Activated naive CD8-positive, alpha-beta T cell treated with anti-CD3 and anti-CD28 coated beads, Interleukin-2, amount 50 U/mL, for 24 hours (primary cell): ENCODE data around the gene PCED1B.
"Not testable (repeated sequence)": the region's sequence is repeated elsewhere in the genome, so short reads cannot be mapped to it uniquely, and the experiment has no call there.

ENCODE experiments used
- ATAC-seq: fragments of 150-1000 bp; cut with Tn5 transposase; one replicate; pipeline ENCODE4 v1.10.0; 2021
- DNase-seq: peaks from one replicate; pipeline ENCODE4 v3.0.0; 2021
- H3K27ac Mint-ChIP-seq: one replicate; pipeline ENCODE4 v1.8.0; 2021; ENCODE audit warnings: mild to moderate bottlenecking, mixed read lengths
- H3K27me3 Mint-ChIP-seq: one replicate; pipeline ENCODE4 v1.8.0; 2021; ENCODE audit warnings: mixed read lengths
- H3K36me3 Mint-ChIP-seq: one replicate; pipeline ENCODE4 v1.8.0; 2021; ENCODE audit warnings: low read depth, mixed read lengths
- H3K4me1 Mint-ChIP-seq: one replicate; pipeline ENCODE4 v1.8.0; 2021; ENCODE audit warnings: mixed read lengths
- H3K4me3 Mint-ChIP-seq: one replicate; pipeline ENCODE4 v1.8.0; 2021; ENCODE audit warnings: mild to moderate bottlenecking, moderate library complexity, mixed read lengths
- H3K9me3 Mint-ChIP-seq: one replicate; pipeline ENCODE4 v1.8.0; 2021; ENCODE audit warnings: mixed read lengths

PCED1B gene

GRCh38 chr12:47201190-47201589 lies 121.8 kb downstream of the PCED1B start:
- peaks cover 63% of the 10 kb centered on the region for H3K4me1 Mint-ChIP-seq

GRCh38 chr12:47202176-47202575 lies 122.8 kb downstream of the PCED1B start:
- Mint-ChIP-seq H3K4me1 (peaks cover 72% of the 10 kb centered on the region), H3K9me3 (no peaks in the 10 kb centered on the region), H3K27me3 (no peaks in the 10 kb centered on the region), H3K27ac (peak overlapping the region; percentile 32), H3K4me3 (no peak overlapping the region), H3K36me3 (peaks cover 36% of the 10 kb centered on the region)
- no peak for ATAC-seq
- no peak for DNase-seq

More at GRCh38 chr12:47201190-47201589, 121.8 kb downstream of the PCED1B start:
- not testable (repeated sequence) for DNase-seq, H3K27ac Mint-ChIP-seq, H3K9me3 Mint-ChIP-seq, ATAC-seq, H3K27me3 Mint-ChIP-seq, H3K4me3 Mint-ChIP-seq
- H3K36me3 Mint-ChIP-seq = peaks cover 26% of the 10 kb centered on the region

GRCh38 chr12:47205532-47206449 lies 126.4 kb downstream of the PCED1B start:
- no peak for ATAC-seq
- no peaks in the 10 kb centered on the region for H3K27me3 Mint-ChIP-seq
- H3K9me3 Mint-ChIP-seq = no peaks in the 10 kb centered on the region
- H3K27ac Mint-ChIP-seq = peak overlapping the region; percentile 96
- H3K4me1 Mint-ChIP-seq = peaks cover 79% of the 10 kb centered on the region
- peaks cover 61% of the 10 kb centered on the region for H3K36me3 Mint-ChIP-seq
- no peak for DNase-seq
- H3K4me3 Mint-ChIP-seq = peak overlapping the region; percentile 83

- no peaks in the 10 kb centered on the region for H3K27me3 Mint-ChIP-seq
- no peaks in the 10 kb centered on the region for H3K9me3 Mint-ChIP-seq
- DNase-seq (no peak), ATAC-seq (no peak)
- peaks cover 65% of the 10 kb centered on the region for H3K36me3 Mint-ChIP-seq
- peaks cover 79% of the 10 kb centered on the region for H3K4me1 Mint-ChIP-seq
- H3K4me3 Mint-ChIP-seq = peak overlapping the region; percentile 83
- H3K27ac Mint-ChIP-seq = peak overlapping the region; percentile 96
These were observed 127.3 kb downstream of the PCED1B start for GRCh38 chr12:47206450-47207339.

- Mint-ChIP-seq H3K4me3 (peak overlapping the region; percentile 83), H3K27ac (peak overlapping the region; percentile 96), H3K27me3 (no peaks in the 10 kb centered on the region), H3K36me3 (peaks cover 70% of the 10 kb centered on the region), H3K9me3 (no peaks in the 10 kb centered on the region), H3K4me1 (peaks cover 77% of the 10 kb centered on the region)
- peak; percentile 59 for DNase-seq
- ATAC-seq = peak; percentile 61
These were observed 127.9 kb downstream of the PCED1B start for GRCh38 chr12:47207340-47207717.

GRCh38 chr12:47207829-47208248 lies 128.4 kb downstream of the PCED1B start:
- peak overlapping the region; percentile 83 for H3K4me3 Mint-ChIP-seq
- no peaks in the 10 kb centered on the region for H3K27me3 Mint-ChIP-seq
- no peak for DNase-seq
- H3K9me3 Mint-ChIP-seq = no peaks in the 10 kb centered on the region
- no peak for ATAC-seq
- H3K36me3 Mint-ChIP-seq = peaks cover 74% of the 10 kb centered on the region
- peaks cover 80% of the 10 kb centered on the region for H3K4me1 Mint-ChIP-seq
- H3K27ac Mint-ChIP-seq = peak overlapping the region; percentile 96

- Mint-ChIP-seq H3K36me3 (peaks cover 86% of the 10 kb centered on the region), H3K27me3 (no peaks in the 10 kb centered on the region), H3K9me3 (no peaks in the 10 kb centered on the region)
These were observed 129.6 kb downstream of the PCED1B start for GRCh38 chr12:47209014-47209413.

GRCh38 chr12:47210776-47211175 lies 131.4 kb downstream of the PCED1B start:
- Mint-ChIP-seq H3K9me3 (no peaks in the 10 kb centered on the region), H3K27ac (peak overlapping the region; percentile 96), H3K27me3 (no peaks in the 10 kb centered on the region), H3K4me1 (peaks cover 80% of the 10 kb centered on the region), H3K36me3 (peaks cover 86% of the 10 kb centered on the region), H3K4me3 (peak overlapping the region; percentile 83)
- ATAC-seq (no peak), DNase-seq (no peak)

More at GRCh38 chr12:47209014-47209413, 129.6 kb downstream of the PCED1B start:
- DNase-seq (no peak), ATAC-seq (no peak)
- Mint-ChIP-seq H3K4me3 (peak overlapping the region; percentile 83), H3K4me1 (peaks cover 86% of the 10 kb centered on the region), H3K27ac (peak overlapping the region; percentile 96)

- Mint-ChIP-seq H3K27me3 (no peaks in the 10 kb centered on the region), H3K36me3 (peaks cover 83% of the 10 kb centered on the region), H3K4me1 (peaks cover 70% of the 10 kb centered on the region), H3K4me3 (peak overlapping the region; percentile 83), H3K27ac (peak overlapping the region; percentile 96), H3K9me3 (no peaks in the 10 kb centered on the region)
- ATAC-seq (no peak), DNase-seq (no peak)
These were observed 133.2 kb downstream of the PCED1B start for GRCh38 chr12:47212701-47213039.

GRCh38 chr12:47213396-47213795 lies 134.0 kb downstream of the PCED1B start:
- H3K9me3 Mint-ChIP-seq = no peaks in the 10 kb centered on the region
- peaks cover 84% of the 10 kb centered on the region for H3K36me3 Mint-ChIP-seq
- ATAC-seq = no peak
- H3K4me3 Mint-ChIP-seq = peak overlapping the region; percentile 83
- H3K4me1 Mint-ChIP-seq = peaks cover 69% of the 10 kb centered on the region
- no peaks in the 10 kb centered on the region for H3K27me3 Mint-ChIP-seq
- peak overlapping the region; percentile 96 for H3K27ac Mint-ChIP-seq
- DNase-seq = no peak

GRCh38 chr12:47214001-47214619 lies 134.7 kb downstream of the PCED1B start:
- Mint-ChIP-seq H3K36me3 (peaks cover 83% of the 10 kb centered on the region), H3K27ac (peak overlapping the region; percentile 96), H3K4me3 (peak overlapping the region; percentile 83), H3K4me1 (peaks cover 63% of the 10 kb centered on the region), H3K9me3 (no peaks in the 10 kb centered on the region), H3K27me3 (no peaks in the 10 kb centered on the region)
- DNase-seq (no peak), ATAC-seq (no peak)

GRCh38 chr12:47214771-47215170 lies 135.3 kb downstream of the PCED1B start:
- Mint-ChIP-seq H3K4me3 (peak overlapping the region; percentile 83), H3K9me3 (no peaks in the 10 kb centered on the region), H3K27ac (peak overlapping the region; percentile 96), H3K27me3 (no peaks in the 10 kb centered on the region), H3K36me3 (peaks cover 84% of the 10 kb centered on the region), H3K4me1 (peaks cover 62% of the 10 kb centered on the region)
- ATAC-seq (no peak), DNase-seq (no peak)

GRCh38 chr12:47216150-47216677 lies 136.8 kb downstream of the PCED1B start:
- H3K36me3 Mint-ChIP-seq = peaks cover 82% of the 10 kb centered on the region
- peaks cover 57% of the 10 kb centered on the region for H3K4me1 Mint-ChIP-seq
- H3K27me3 Mint-ChIP-seq = no peaks in the 10 kb centered on the region
- peak overlapping the region; percentile 96 for H3K27ac Mint-ChIP-seq
- DNase-seq = peak; percentile 69
- peak overlapping the region; percentile 83 for H3K4me3 Mint-ChIP-seq
- no peaks in the 10 kb centered on the region for H3K9me3 Mint-ChIP-seq
- ATAC-seq = peak; percentile 39

- peaks cover 59% of the 10 kb centered on the region for H3K4me1 Mint-ChIP-seq
- H3K36me3 Mint-ChIP-seq = peaks cover 83% of the 10 kb centered on the region
- peak overlapping the region; percentile 96 for H3K27ac Mint-ChIP-seq
- peak overlapping the region; percentile 83 for H3K4me3 Mint-ChIP-seq
- not testable (repeated sequence) for DNase-seq, H3K9me3 Mint-ChIP-seq, H3K27me3 Mint-ChIP-seq, ATAC-seq
These were observed 138.1 kb downstream of the PCED1B start for GRCh38 chr12:47217595-47217869.
